OCI-LY1 (cell line): Measurements from ENCODE around the gene DLGAP4.

Experiments
- EZH2 ChIP-seq: fragments of 200-600 bp; sonication (generic), shearing (Covaris generic); IDR thresholded peaks from 2 replicates; pipeline ENCODE4 v1.8.0; 2017; ENCODE audit warnings: borderline replicate concordance, mixed run types, mild to moderate bottlenecking, antibody characterized with exemption, low read length, moderate library complexity, mixed read lengths
- TF ChIP-seq, protein P1 (sequence below): fragments of 200-600 bp; sonication (generic), shearing (Covaris generic); IDR thresholded peaks from 2 replicates; pipeline ENCODE4 v1.5.1; 2017; ENCODE audit warnings: mild to moderate bottlenecking, antibody characterized with exemption, low read length, moderate library complexity, mixed read lengths

GRCh38 chr20:36374995-36375394 is 68.9 kb downstream of the DLGAP4 start:
- TF ChIP-seq, protein P1, sequence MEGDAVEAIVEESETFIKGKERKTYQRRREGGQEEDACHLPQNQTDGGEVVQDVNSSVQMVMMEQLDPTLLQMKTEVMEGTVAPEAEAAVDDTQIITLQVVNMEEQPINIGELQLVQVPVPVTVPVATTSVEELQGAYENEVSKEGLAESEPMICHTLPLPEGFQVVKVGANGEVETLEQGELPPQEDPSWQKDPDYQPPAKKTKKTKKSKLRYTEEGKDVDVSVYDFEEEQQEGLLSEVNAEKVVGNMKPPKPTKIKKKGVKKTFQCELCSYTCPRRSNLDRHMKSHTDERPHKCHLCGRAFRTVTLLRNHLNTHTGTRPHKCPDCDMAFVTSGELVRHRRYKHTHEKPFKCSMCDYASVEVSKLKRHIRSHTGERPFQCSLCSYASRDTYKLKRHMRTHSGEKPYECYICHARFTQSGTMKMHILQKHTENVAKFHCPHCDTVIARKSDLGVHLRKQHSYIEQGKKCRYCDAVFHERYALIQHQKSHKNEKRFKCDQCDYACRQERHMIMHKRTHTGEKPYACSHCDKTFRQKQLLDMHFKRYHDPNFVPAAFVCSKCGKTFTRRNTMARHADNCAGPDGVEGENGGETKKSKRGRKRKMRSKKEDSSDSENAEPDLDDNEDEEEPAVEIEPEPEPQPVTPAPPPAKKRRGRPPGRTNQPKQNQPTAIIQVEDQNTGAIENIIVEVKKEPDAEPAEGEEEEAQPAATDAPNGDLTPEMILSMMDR = no peak
- TF ChIP-seq EZH2 = no peak
